ENCODE measurements around the gene CSRP3.

CSRP3 gene

GRCh38 chr11:19244621-19245020, 42.8 kb upstream of the CSRP3 start:
- H3K4me1 ChIP-seq (ENCODE audit: control insufficient read depth, insufficient read depth, low read depth, low read length) = peaks cover 15% of the 10 kb centered on the region
- no peak overlapping the region for H3K4ac ChIP-seq (ENCODE audit: low read depth in 1 of 2, low read length in 2 of 2)
- peaks cover 4% of the 10 kb centered on the region for H3K79me1 ChIP-seq (replicated peaks; ENCODE audit: low read length, poor library complexity, severe bottlenecking)
- no peak overlapping the region for H3K9ac ChIP-seq (ENCODE audit: low read length)
- H3K4me2 ChIP-seq (ENCODE audit: low read length, poor library complexity, severe bottlenecking) = no peak overlapping the region
- peaks cover 20 to 37% of the 10 kb centered on the region in 2 experiments for H3K27me3 ChIP-seq (ENCODE audit: control insufficient read depth in 1 of 2, insufficient read depth in 1 of 2, low read length in 2 of 2)
- peaks cover under 1% of the 10 kb centered on the region for H3K9me3 ChIP-seq (ENCODE audit: control insufficient read depth, low read length)
- H2AFZ ChIP-seq (ENCODE audit: low read depth, low read length) = no peak overlapping the region
- H3K14ac ChIP-seq (ENCODE audit: low read length in 2 of 2) = no peak overlapping the region
- H4K8ac ChIP-seq (ENCODE audit: low read length) = no peak overlapping the region
- H3K36me3 ChIP-seq (ENCODE audit: control insufficient read depth in 1 of 2, insufficient read depth in 2 of 2, low read depth in 1 of 2, low read length in 2 of 2) = no peaks in the 10 kb centered on the region
- DNase-seq = no peak
- H2BK5ac ChIP-seq (ENCODE audit: low read depth, low read length, poor library complexity, severe bottlenecking) = no peak overlapping the region
- H3K27ac ChIP-seq (ENCODE audit: low read length, poor library complexity, severe bottlenecking) = no peak overlapping the region
- no peak overlapping the region for H2BK120ac ChIP-seq (ENCODE audit: low read depth, low read length)
- H2AK5ac ChIP-seq (ENCODE audit: low read length, severe bottlenecking) = no peak overlapping the region
- no peak overlapping the region for H3K4me3 ChIP-seq (ENCODE audit: insufficient read depth in 1 of 2, low read depth in 1 of 2, low read length in 2 of 2)
- no peak overlapping the region for H2BK15ac ChIP-seq (ENCODE audit: low read depth, poor library complexity, severe bottlenecking)
- WGBS = 71% methylated on average over 2 of the region's 2 CpGs
- H4K91ac ChIP-seq (ENCODE audit: low read length) = no peak overlapping the region
- H3K18ac ChIP-seq (ENCODE audit: low read depth in 1 of 2, low read length in 2 of 2) = no peak overlapping the region
- no peak overlapping the region for H2BK12ac ChIP-seq (ENCODE audit: low read length in 2 of 2)
- H3K23ac ChIP-seq (ENCODE audit: low read length in 2 of 2) = no peak overlapping the region

GRCh38 chr11:19244084-19244483, 42.3 kb upstream of the CSRP3 start:
- Histone ChIP-seq H3K27ac (ENCODE audit: low read length, poor library complexity, severe bottlenecking) (no peak overlapping the region), H3K18ac (ENCODE audit: low read depth in 1 of 2, low read length in 2 of 2) (no peak overlapping the region), H3K9me3 (ENCODE audit: control insufficient read depth, low read length) (no peaks in the 10 kb centered on the region), H3K79me1 (replicated peaks; ENCODE audit: low read length, poor library complexity, severe bottlenecking) (peaks cover 5% of the 10 kb centered on the region), H3K4ac (ENCODE audit: low read depth in 1 of 2, low read length in 2 of 2) (no peak overlapping the region), H3K36me3 (ENCODE audit: control insufficient read depth in 1 of 2, insufficient read depth in 2 of 2, low read depth in 1 of 2, low read length in 2 of 2) (no peaks in the 10 kb centered on the region), H2AFZ (ENCODE audit: low read depth, low read length) (no peak overlapping the region), H3K27me3 (ENCODE audit: control insufficient read depth in 1 of 2, insufficient read depth in 1 of 2, low read length in 2 of 2) (peaks cover 20 to 37% of the 10 kb centered on the region in 2 experiments), H2BK12ac (ENCODE audit: low read length in 2 of 2) (no peak overlapping the region), H3K4me3 (ENCODE audit: insufficient read depth in 1 of 2, low read depth in 1 of 2, low read length in 2 of 2) (no peak overlapping the region), H3K4me1 (ENCODE audit: control insufficient read depth, insufficient read depth, low read depth, low read length) (peaks cover 15% of the 10 kb centered on the region), H2BK15ac (ENCODE audit: low read depth, poor library complexity, severe bottlenecking) (no peak overlapping the region), H3K4me2 (ENCODE audit: low read length, poor library complexity, severe bottlenecking) (no peak overlapping the region), H2AK5ac (ENCODE audit: low read length, severe bottlenecking) (no peak overlapping the region), H2BK120ac (ENCODE audit: low read depth, low read length) (no peak overlapping the region), H3K23ac (ENCODE audit: low read length in 2 of 2) (no peak overlapping the region), H3K14ac (ENCODE audit: low read length in 2 of 2) (no peak overlapping the region), H2BK5ac (ENCODE audit: low read depth, low read length, poor library complexity, severe bottlenecking) (no peak overlapping the region), H4K91ac (ENCODE audit: low read length) (no peak overlapping the region), H4K8ac (ENCODE audit: low read length) (no peak overlapping the region), H3K9ac (ENCODE audit: low read length) (no peak overlapping the region)
- no peak for DNase-seq
- WGBS = 90% methylated on average over 5 of the region's 6 CpGs

GRCh38 chr11:19243613-19244012, 41.8 kb upstream of the CSRP3 start:
- no peak overlapping the region for H3K4me2 ChIP-seq (ENCODE audit: low read length, poor library complexity, severe bottlenecking)
- no peak overlapping the region for H2BK15ac ChIP-seq (ENCODE audit: low read depth, poor library complexity, severe bottlenecking)
- H3K27me3 ChIP-seq (ENCODE audit: control insufficient read depth in 1 of 2, insufficient read depth in 1 of 2, low read length in 2 of 2) = peaks cover 20 to 37% of the 10 kb centered on the region in 2 experiments
- no peak overlapping the region for H3K18ac ChIP-seq (ENCODE audit: low read depth in 1 of 2, low read length in 2 of 2)
- H3K4ac ChIP-seq (ENCODE audit: low read depth in 1 of 2, low read length in 2 of 2) = no peak overlapping the region
- no peak overlapping the region for H4K8ac ChIP-seq (ENCODE audit: low read length)
- no peak overlapping the region for H2AK5ac ChIP-seq (ENCODE audit: low read length, severe bottlenecking)
- no peaks in the 10 kb centered on the region for H3K9me3 ChIP-seq (ENCODE audit: control insufficient read depth, low read length)
- no peak for DNase-seq
- H2BK12ac ChIP-seq (ENCODE audit: low read length in 2 of 2) = no peak overlapping the region
- no peaks in the 10 kb centered on the region for H3K36me3 ChIP-seq (ENCODE audit: control insufficient read depth in 1 of 2, insufficient read depth in 2 of 2, low read depth in 1 of 2, low read length in 2 of 2)
- no peak overlapping the region for H3K14ac ChIP-seq (ENCODE audit: low read length in 2 of 2)
- H2BK5ac ChIP-seq (ENCODE audit: low read depth, low read length, poor library complexity, severe bottlenecking) = no peak overlapping the region
- no peak overlapping the region for H3K23ac ChIP-seq (ENCODE audit: low read length in 2 of 2)
- H3K4me1 ChIP-seq (ENCODE audit: control insufficient read depth, insufficient read depth, low read depth, low read length) = peaks cover 15% of the 10 kb centered on the region
- no peak overlapping the region for H2BK120ac ChIP-seq (ENCODE audit: low read depth, low read length)
- no peak overlapping the region for H4K91ac ChIP-seq (ENCODE audit: low read length)
- H2AFZ ChIP-seq (ENCODE audit: low read depth, low read length) = no peak overlapping the region
- H3K27ac ChIP-seq (ENCODE audit: low read length, poor library complexity, severe bottlenecking) = no peak overlapping the region
- H3K4me3 ChIP-seq (ENCODE audit: insufficient read depth in 1 of 2, low read depth in 1 of 2, low read length in 2 of 2) = no peak overlapping the region
- H3K79me1 ChIP-seq (replicated peaks; ENCODE audit: low read length, poor library complexity, severe bottlenecking) = peaks cover 5% of the 10 kb centered on the region
- H3K9ac ChIP-seq (ENCODE audit: low read length) = no peak overlapping the region

GRCh38 chr11:19243143-19243542, 41.4 kb upstream of the CSRP3 start:
- H2AK5ac ChIP-seq (ENCODE audit: low read length, severe bottlenecking) = no peak overlapping the region
- H2AFZ ChIP-seq (ENCODE audit: low read depth, low read length) = no peak overlapping the region
- no peak overlapping the region for H3K14ac ChIP-seq (ENCODE audit: low read length in 2 of 2)
- 75% methylated on average over 5 of the region's 5 CpGs for WGBS
- H2BK5ac ChIP-seq (ENCODE audit: low read depth, low read length, poor library complexity, severe bottlenecking) = no peak overlapping the region
- no peak overlapping the region for H3K4me2 ChIP-seq (ENCODE audit: low read length, poor library complexity, severe bottlenecking)
- H4K91ac ChIP-seq (ENCODE audit: low read length) = no peak overlapping the region
- H3K27ac ChIP-seq (ENCODE audit: low read length, poor library complexity, severe bottlenecking) = no peak overlapping the region
- DNase-seq = no peak
- no peak overlapping the region for H3K18ac ChIP-seq (ENCODE audit: low read depth in 1 of 2, low read length in 2 of 2)
- H3K4me1 ChIP-seq (ENCODE audit: control insufficient read depth, insufficient read depth, low read depth, low read length) = peaks cover 15% of the 10 kb centered on the region
- no peak overlapping the region for H2BK120ac ChIP-seq (ENCODE audit: low read depth, low read length)
- no peak overlapping the region for H3K9ac ChIP-seq (ENCODE audit: low read length)
- no peak overlapping the region for H3K4ac ChIP-seq (ENCODE audit: low read depth in 1 of 2, low read length in 2 of 2)
- H4K8ac ChIP-seq (ENCODE audit: low read length) = no peak overlapping the region
- H3K27me3 ChIP-seq (ENCODE audit: control insufficient read depth in 1 of 2, insufficient read depth in 1 of 2, low read length in 2 of 2) = peaks cover 20 to 34% of the 10 kb centered on the region in 2 experiments
- peaks cover 5% of the 10 kb centered on the region for H3K79me1 ChIP-seq (replicated peaks; ENCODE audit: low read length, poor library complexity, severe bottlenecking)
- H3K4me3 ChIP-seq (ENCODE audit: insufficient read depth in 1 of 2, low read depth in 1 of 2, low read length in 2 of 2) = no peak overlapping the region
- no peaks in the 10 kb centered on the region for H3K9me3 ChIP-seq (ENCODE audit: control insufficient read depth, low read length)
- no peak overlapping the region for H2BK15ac ChIP-seq (ENCODE audit: low read depth, poor library complexity, severe bottlenecking)
- no peaks in the 10 kb centered on the region for H3K36me3 ChIP-seq (ENCODE audit: control insufficient read depth in 1 of 2, insufficient read depth in 2 of 2, low read depth in 1 of 2, low read length in 2 of 2)
- no peak overlapping the region for H3K23ac ChIP-seq (ENCODE audit: low read length in 2 of 2)
- H2BK12ac ChIP-seq (ENCODE audit: low read length in 2 of 2) = no peak overlapping the region

Data from mesenchymal stem cell (in vitro differentiated cells and primary cell).